Keratinocyte (primary cell): ENCODE results near the gene EFTUD2. TPM values are rescaled to one million over a fixed set of nuclear protein-coding genes. Genes with fewer than 3 reads are reported as not detected.

Experiments
- DNase-seq: peaks from one replicate; pipeline ENCODE4 v3.0.0-alpha.2; 2011; ENCODE audit warnings: low read depth, missing footprints, low spot score
- FAIRE-seq: peaks from 2 replicates; lab custom pipeline; 2011; peaks lifted over from hg19 to GRCh38; lab: Jason Lieb, UNC
- H2AFZ ChIP-seq: 2 replicates; pipeline ENCODE4 v1.6.0; 2012; ENCODE audit warnings: low read length, control low read depth, inconsistent platforms; ENCODE audit not compliant: control insufficient read depth
- H3K27ac ChIP-seq: 2 replicates; pipeline ENCODE4 v1.5.1; 2011; ENCODE audit warnings: low read length; ENCODE audit not compliant: control insufficient read depth, insufficient read depth
- H3K27me3 ChIP-seq: 3 replicates; pipeline ENCODE4 v1.6.0; 2011; ENCODE audit warnings: low read length; ENCODE audit not compliant: control insufficient read depth, insufficient read depth; ENCODE audit errors: extremely low read depth
- H3K36me3 ChIP-seq, 2 experiments: 2 replicates in 1 of 2; 3 replicates in 1 of 2; pipeline ENCODE4 v1.5.1; 2011; ENCODE audit warnings: low read length in 2 of 2, mild to moderate bottlenecking in 1 of 2; ENCODE audit not compliant: control insufficient read depth in 2 of 2, insufficient read depth in 2 of 2; ENCODE audit errors: extremely low read depth in 1 of 2
- H3K4me1 ChIP-seq: 3 replicates; pipeline ENCODE4 v1.5.1; 2011; ENCODE audit warnings: low read length; ENCODE audit not compliant: control insufficient read depth, insufficient read depth; ENCODE audit errors: extremely low read depth
- H3K4me2 ChIP-seq: 3 replicates; pipeline ENCODE4 v1.6.0; 2011; ENCODE audit warnings: low read depth, low read length; ENCODE audit not compliant: control insufficient read depth, insufficient read depth; ENCODE audit errors: extremely low read depth
- H3K4me3 ChIP-seq, 3 experiments: fragments of 200-600 bp in 1 of 3; sonication (generic) in 1 of 3; 2 replicates in 2 of 3; 3 replicates in 1 of 3; pipeline ENCODE4 v1.5.1; 2011 to 2016; ENCODE audit warnings: low read length in 3 of 3, mild to moderate bottlenecking in 3 of 3, control low read depth in 2 of 3, inconsistent platforms in 1 of 3, low read depth in 1 of 3, mixed read lengths in 1 of 3, mixed run types in 1 of 3, moderate library complexity in 1 of 3; ENCODE audit not compliant: control insufficient read depth in 2 of 3, insufficient read depth in 2 of 3; ENCODE audit errors: extremely low read depth in 1 of 3
- H3K79me2 ChIP-seq: 2 replicates; pipeline ENCODE4 v1.6.0; 2012; ENCODE audit warnings: low read length; ENCODE audit not compliant: control insufficient read depth, insufficient read depth
- H3K9ac ChIP-seq: 3 replicates; pipeline ENCODE4 v1.6.0; 2011; ENCODE audit warnings: low read length; ENCODE audit not compliant: control insufficient read depth, insufficient read depth; ENCODE audit errors: extremely low read depth
- H3K9me1 ChIP-seq: 3 replicates; pipeline ENCODE4 v1.6.0; 2011; ENCODE audit warnings: low read length; ENCODE audit not compliant: control insufficient read depth, insufficient read depth; ENCODE audit errors: extremely low read depth
- H3K9me3 ChIP-seq: 2 replicates; pipeline ENCODE4 v1.5.1; 2012; ENCODE audit warnings: low read depth, low read length; ENCODE audit not compliant: control insufficient read depth
- H4K20me1 ChIP-seq: 3 replicates; pipeline ENCODE4 v1.6.0; 2011; ENCODE audit warnings: low read length; ENCODE audit not compliant: control insufficient read depth, insufficient read depth; ENCODE audit errors: extremely low read depth
- EZH2 ChIP-seq: IDR thresholded peaks from one replicate; pipeline ENCODE4 v1.6.1; 2012; ENCODE audit warnings: inconsistent platforms, mild to moderate bottlenecking, low read length, moderate library complexity
- dilution Hi-C: fragments of 300-500 bp; cut with MboI; formaldehyde crosslinking; loops from one replicate; pipeline ENCODE4 v1.7.0; 2020; ENCODE audit warnings: low sequenced_read_pairs; ENCODE audit not compliant: extremely low pct_ligation_motif_present
- polyA plus RNA-seq, 5 experiments: library from polyadenylated mRNA; depleted of rRNA in 3 of 5; stranded (reverse) in 3 of 5; stranded (forward) in 1 of 5; unstranded in 1 of 5; fragments of >200 nt; gene quantifications; 1 replicate in 1 of 5; 2 replicates in 3 of 5; 3 replicates in 1 of 5; pipeline versions ENCODE4 v1.2.1 to v1.2.3, GENCODE V29; 2011 to 2012; ENCODE audit warnings: missing spikeins in 2 of 5, low read depth in 1 of 5, low replicate concordance in 1 of 5
- TF ChIP-seq, protein P1 (sequence below), 3 experiments: IDR thresholded peaks in 1 of 3; conservative IDR thresholded peaks in 1 of 3; optimal IDR thresholded peaks in 1 of 3; 2 replicates in 2 of 3; 3 replicates in 1 of 3; pipeline versions ENCODE3 to v1.5.1; 2011; ENCODE audit warnings: low read length in 3 of 3, mild to moderate bottlenecking in 3 of 3, moderate library complexity in 2 of 3, control low read depth in 1 of 3, inconsistent platforms in 1 of 3; ENCODE audit not compliant: insufficient read depth in 2 of 3; ENCODE audit errors: extremely low read depth in 1 of 3

Gene EFTUD2
- polyA plus RNA-seq, 1 donor (not counting 4 experiments of a cell fraction or from before 2014, with no cell fraction given): 160 TPM

DNA sequence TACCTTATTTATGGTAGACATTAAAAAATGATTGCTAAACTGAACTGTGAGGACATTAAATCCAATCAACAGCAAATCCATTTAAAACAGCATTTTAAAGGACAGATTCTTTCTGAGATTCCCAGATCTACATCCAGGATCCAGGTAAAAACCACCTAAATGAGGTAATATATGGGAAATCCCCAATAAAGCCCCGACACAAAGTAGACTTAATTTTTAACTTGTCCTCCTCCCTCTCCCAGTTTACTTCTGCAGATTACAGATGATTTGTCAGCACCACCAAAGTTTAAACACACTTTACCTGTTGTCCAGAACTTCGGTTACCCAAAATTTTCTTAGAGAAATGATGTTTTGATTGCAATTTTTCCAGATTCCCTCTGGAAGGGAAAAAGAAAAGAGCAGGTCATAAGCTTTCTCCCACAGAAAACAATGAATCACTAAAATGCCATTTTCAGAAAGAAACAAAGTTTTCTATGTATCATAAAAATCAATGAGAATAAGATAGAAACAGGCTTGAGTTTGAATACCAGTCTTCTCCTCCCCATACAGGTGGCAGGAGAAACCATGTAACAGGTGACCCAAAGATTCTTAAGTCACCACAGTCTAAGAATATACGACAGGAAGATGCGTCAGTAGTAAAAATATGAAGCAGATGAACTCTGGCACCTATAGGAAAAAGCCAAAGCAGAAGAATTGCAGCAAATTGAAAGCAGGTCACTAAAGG is 92.0 kb downstream of the EFTUD2 start:
- FAIRE-seq (no peak), DNase-seq (no peak)
- H3K36me3 ChIP-seq: peaks cover 9 to 12% of the 10 kb centered on the region in 2 experiments
- H3K9ac ChIP-seq: no peak overlapping the region
- no peaks in the 10 kb centered on the region for H3K4me1 ChIP-seq
- H3K9me3 ChIP-seq: no peaks in the 10 kb centered on the region
- H3K4me2 ChIP-seq: no peak overlapping the region
- TF ChIP-seq EZH2: no peak
- TF ChIP-seq, protein P1, sequence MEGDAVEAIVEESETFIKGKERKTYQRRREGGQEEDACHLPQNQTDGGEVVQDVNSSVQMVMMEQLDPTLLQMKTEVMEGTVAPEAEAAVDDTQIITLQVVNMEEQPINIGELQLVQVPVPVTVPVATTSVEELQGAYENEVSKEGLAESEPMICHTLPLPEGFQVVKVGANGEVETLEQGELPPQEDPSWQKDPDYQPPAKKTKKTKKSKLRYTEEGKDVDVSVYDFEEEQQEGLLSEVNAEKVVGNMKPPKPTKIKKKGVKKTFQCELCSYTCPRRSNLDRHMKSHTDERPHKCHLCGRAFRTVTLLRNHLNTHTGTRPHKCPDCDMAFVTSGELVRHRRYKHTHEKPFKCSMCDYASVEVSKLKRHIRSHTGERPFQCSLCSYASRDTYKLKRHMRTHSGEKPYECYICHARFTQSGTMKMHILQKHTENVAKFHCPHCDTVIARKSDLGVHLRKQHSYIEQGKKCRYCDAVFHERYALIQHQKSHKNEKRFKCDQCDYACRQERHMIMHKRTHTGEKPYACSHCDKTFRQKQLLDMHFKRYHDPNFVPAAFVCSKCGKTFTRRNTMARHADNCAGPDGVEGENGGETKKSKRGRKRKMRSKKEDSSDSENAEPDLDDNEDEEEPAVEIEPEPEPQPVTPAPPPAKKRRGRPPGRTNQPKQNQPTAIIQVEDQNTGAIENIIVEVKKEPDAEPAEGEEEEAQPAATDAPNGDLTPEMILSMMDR (optimal IDR thresholded peaks at IDR 0.05 in 1 of 3, IDR thresholded peaks at IDR 0.05 in 1 of 3, conservative IDR thresholded peaks at IDR 0.05 in 1 of 3; ENCODE audit: extremely low read depth in 1 of 3, insufficient read depth in 2 of 3, low read length in 3 of 3): no peak
- dilution Hi-C loops: no loop called here
- peaks cover 26% of the 10 kb centered on the region for H3K79me2 ChIP-seq
- H3K9me1 ChIP-seq: no peaks in the 10 kb centered on the region
- no peak overlapping the region for H3K4me3 ChIP-seq
- H4K20me1 ChIP-seq: peaks cover 3% of the 10 kb centered on the region
- no peaks in the 10 kb centered on the region for H3K27me3 ChIP-seq
- H3K27ac ChIP-seq: no peak overlapping the region
- no peak overlapping the region for H2AFZ ChIP-seq

DNA sequence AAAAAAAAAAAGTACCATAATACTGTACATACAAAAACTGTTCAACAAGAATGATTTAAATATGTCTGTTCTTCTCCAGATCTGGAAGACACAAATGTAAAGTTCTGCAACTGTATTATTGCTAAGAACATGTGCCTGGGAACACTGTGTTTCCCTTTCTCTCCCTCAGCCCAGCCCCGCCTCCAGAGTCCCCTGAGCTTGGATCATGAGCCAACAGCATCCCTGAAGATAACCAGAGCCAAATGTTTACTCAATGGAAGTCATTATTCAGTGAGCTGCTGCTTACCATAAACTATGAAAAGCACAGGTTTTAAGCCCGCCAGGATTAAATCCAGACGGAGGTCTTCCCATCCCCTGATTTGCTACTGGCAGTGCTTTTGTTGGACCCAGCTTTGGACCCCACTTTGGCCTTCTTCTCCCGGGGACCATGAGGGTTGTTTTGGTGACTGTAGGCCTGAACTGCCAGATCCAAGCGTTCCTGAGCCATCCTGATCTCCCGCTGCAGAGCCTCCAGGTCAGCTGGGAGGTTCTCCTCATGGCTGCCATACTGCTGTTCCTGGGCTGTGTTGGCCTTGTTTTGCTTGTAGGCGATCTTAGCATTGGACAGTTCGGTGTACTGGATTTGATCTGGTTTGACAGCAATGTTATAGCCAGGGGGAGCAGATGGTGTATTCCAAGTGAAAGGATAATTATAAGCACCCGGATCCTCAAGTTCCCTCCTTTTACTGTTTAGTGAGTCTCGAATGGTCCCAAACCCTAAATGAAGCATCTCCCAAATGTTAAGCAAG is 94.7 kb downstream of the EFTUD2 start:
- Histone ChIP-seq H3K27ac (no peak overlapping the region), H3K9ac (no peak overlapping the region), H3K27me3 (no peaks in the 10 kb centered on the region), H3K9me3 (no peaks in the 10 kb centered on the region), H4K20me1 (peaks cover 3% of the 10 kb centered on the region), H3K4me2 (no peak overlapping the region), H3K9me1 (no peaks in the 10 kb centered on the region), H3K36me3 (peaks cover 12 to 16% of the 10 kb centered on the region in 2 experiments), H3K4me1 (no peaks in the 10 kb centered on the region), H3K4me3 (no peak overlapping the region), H2AFZ (no peak overlapping the region), H3K79me2 (peaks cover 15% of the 10 kb centered on the region)
- dilution Hi-C loops: no loop called here
- no peak for TF ChIP-seq EZH2
- TF ChIP-seq, protein P1 (optimal IDR thresholded peaks at IDR 0.05 in 1 of 3, IDR thresholded peaks at IDR 0.05 in 1 of 3, conservative IDR thresholded peaks at IDR 0.05 in 1 of 3; ENCODE audit: extremely low read depth in 1 of 3, insufficient read depth in 2 of 3, low read length in 3 of 3): no peak
- DNase-seq (no peak), FAIRE-seq (no peak)
